ENCODE measurements around the gene FOXP1.
"Not testable (repeated sequence)": the region's sequence is repeated elsewhere in the genome, so short reads cannot be mapped to it uniquely, and the experiment has no call there.

FOXP1 gene

DNA sequence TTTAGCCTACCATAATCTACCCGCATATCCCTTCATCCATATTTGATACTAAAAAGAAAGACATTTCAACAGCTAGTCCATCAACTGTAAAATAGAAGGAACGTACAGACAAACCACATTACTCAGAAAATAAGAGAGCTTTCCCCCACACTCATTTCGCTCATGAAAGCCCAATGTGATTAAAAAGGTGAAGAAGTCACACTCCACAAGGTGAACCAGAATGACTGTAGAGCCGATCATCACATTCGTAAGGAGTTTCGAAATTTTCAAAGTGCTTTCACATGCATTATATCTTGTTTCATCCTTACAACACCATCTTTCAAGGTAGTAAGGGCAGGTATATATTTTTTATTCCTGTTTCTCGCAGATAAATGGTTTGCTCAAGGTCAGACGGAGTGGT, 225.3 kb downstream of the FOXP1 start:
- no peak for DNase-seq

- peak; percentile 3 for DNase-seq
Observed at GRCh38 chr3:71356265-71356664, 227.3 kb downstream of the FOXP1 start.

- DNase-seq = no peak
Observed at GRCh38 chr3:71355862-71356261, 227.7 kb downstream of the FOXP1 start.

- DNase-seq = no peak
Observed at GRCh38 chr3:71355037-71355436, 228.5 kb downstream of the FOXP1 start.

GRCh38 chr3:71351403-71352149, 232.0 kb downstream of the FOXP1 start:
- no peak for DNase-seq

- DNase-seq = no peak
Observed at GRCh38 chr3:71350998-71351397, 232.5 kb downstream of the FOXP1 start.

DNA sequence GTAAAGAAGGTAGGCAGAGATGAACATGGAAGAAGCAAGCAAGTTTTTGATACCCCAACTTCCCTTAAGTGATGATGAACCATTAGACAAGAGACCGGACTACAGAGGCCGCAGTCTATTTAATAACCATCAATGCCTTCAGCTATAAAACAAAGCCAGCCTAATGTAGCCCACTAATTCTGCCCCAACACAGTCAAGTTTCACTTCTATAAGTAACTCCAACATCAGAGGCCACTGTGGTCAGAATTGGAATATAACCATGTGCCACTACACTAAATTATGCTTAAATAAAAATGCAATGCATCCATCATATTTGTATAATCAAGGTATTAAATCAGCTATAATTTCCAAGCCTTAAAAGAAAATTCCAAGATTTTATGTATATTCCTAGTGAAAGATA, 234.7 kb downstream of the FOXP1 start:
- no peak for DNase-seq

GRCh38 chr3:71348001-71348632, 235.4 kb downstream of the FOXP1 start:
- no peak for DNase-seq

DNA sequence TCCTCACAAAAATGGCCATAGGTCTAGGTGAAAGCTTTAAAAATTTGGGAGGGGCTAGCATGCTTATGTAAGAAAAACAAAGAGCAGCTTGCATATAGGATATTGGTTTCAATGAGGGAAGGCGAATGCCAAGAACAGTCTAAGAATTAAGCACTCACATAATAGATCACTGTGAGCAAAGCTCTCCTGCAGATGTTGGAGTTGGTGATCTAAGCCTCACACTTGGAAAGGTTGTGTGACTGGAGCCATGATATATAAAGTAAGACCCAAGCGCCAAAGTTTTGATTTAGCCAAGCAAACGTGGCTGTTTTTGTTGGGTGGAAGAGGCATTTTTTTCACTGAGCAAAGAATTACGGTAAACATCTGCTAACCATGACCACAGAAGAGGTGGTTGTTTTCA, 237.5 kb downstream of the FOXP1 start:
- no peak for DNase-seq

DNA sequence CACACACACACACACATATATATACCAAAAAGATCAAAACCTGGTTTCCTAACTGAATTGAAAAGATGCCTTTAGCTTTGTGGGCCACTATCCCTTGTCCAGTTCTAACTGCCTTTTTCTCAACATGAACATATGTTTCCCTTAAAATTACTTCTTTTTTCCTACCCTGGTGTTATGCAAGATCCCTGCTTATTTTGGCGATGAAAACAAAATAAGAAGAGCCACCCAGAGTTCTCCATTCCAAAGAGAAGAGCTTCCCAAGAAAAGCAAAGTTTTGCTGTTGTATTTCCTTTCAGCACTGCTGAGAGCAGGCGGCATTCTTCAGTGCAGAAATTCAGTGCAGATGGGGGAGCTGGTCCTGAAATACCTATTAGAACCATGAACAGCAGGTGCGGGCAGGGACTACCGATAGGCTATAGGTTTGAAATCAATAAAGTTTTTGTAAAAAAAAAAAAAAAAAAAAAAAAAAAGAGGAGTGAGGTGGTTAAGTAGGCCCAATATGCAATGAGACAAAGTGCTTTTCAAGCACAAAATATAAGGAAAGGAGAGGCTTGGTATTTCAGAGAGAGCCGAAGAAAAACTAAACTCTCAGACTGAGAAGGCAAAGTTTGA, 238.0 kb downstream of the FOXP1 start:
- DNase-seq = no peak

- DNase-seq = no peak
Observed at GRCh38 chr3:71341721-71342120, 241.8 kb downstream of the FOXP1 start.

GRCh38 chr3:71339049-71339448, 244.5 kb downstream of the FOXP1 start:
- peak; percentile 53 for DNase-seq

DNA sequence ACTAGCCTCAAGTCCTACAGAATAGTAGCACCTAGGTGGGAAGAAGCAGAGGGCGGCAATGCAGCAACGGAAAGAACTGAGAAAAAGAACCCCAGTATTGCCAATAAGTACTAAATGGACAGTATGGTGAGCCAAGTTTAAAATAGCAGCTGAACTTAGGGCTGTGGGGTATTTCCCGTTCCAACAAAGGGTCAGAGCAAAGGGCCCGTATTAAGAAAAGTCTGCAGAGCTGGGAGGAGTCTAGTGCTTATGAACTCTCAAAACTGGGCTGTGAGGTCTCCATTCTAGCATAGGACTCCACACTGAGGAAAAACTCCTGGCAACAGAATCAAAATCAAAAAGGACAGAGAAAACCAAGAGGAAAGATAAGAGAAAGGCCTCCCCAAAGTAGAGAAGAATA, 250.7 kb downstream of the FOXP1 start:
- DNase-seq = no peak

DNA sequence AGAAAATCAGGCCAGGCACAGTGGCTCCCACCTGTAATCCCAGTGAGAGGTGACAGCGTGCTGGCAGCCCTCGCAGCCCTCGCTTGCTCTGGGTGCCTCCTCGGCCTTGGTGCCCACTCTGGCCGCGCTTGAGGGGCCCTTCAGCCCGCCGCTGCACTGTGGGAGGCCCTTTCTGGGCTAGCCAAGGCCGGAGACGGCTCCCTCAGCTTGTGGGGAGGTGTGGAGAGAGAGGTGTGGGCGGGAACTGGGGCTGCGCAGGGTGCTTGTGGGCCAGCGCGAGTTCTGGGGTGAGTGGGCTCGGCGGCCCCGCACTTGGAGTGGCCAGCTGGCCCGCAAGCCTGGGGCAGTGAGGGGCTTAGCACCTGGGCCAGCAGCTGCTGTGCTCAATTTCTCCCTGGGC, 252.6 kb downstream of the FOXP1 start:
- no peak for DNase-seq

DNA sequence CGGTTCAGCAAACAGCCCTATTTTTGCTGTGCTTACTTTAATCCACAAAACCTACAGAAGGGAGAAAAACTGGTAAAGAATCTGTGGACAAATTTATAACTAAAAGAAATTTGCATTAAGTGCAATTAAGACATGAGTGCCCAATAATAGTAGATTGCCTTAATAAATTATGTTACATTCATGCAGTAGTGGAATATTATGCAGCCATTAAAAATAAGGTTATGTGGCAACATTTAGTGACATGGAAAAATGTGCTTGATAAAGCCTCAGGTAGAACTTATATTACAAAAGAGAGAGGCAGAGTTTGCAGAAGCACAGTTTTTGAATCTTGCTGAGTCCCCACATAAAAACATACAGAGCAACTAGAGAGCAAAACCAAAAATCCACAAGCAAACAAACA, 253.0 kb downstream of the FOXP1 start:
- no peak for DNase-seq

- DNase-seq = no peak
Observed at GRCh38 chr3:71329817-71330216, 253.7 kb downstream of the FOXP1 start.

DNA sequence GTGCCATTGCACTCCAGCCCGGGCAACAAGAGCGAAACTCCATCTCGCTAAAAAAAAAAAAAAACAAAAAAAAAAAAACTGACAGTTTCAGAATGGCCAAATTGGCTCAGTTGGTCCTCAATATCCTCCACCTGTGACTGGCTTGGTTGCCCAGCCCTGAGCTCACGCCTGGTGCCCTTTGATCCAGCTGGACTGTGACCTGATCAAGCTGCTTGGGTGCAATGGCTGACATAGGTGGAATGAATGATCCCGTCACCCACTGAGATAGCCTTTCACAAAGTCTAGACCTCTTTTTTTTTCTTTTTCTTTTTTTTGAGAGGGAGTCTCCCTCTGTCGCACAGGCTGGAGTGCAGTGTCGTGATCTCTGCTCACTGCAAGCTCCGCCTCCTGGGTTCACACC, 254.6 kb downstream of the FOXP1 start:
- DNase-seq = no peak

DNA sequence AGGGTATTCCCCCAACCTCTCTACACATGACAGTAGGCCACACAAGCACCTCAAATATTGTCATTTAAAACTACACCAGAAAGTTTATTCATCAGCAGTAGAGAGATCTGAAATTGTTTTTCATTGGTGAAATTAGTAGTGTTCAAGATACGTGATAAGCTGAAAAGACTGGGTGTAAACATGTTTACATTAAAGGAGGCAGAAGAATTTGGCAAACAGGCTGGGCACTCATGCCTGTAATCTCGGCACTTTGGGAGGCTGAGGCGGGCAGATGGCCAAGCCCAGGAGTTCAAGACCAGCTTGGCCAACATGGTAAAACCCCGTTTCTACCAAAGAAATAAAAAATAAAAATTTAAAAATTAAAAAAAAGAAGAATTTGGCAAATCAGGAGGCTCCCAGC, 255.6 kb downstream of the FOXP1 start:
- no peak for DNase-seq

GRCh38 chr3:71325715-71326114, 257.8 kb downstream of the FOXP1 start:
- DNase-seq = no peak

GRCh38 chr3:71324224-71324623, 259.3 kb downstream of the FOXP1 start:
- DNase-seq = not testable (repeated sequence)

DNA sequence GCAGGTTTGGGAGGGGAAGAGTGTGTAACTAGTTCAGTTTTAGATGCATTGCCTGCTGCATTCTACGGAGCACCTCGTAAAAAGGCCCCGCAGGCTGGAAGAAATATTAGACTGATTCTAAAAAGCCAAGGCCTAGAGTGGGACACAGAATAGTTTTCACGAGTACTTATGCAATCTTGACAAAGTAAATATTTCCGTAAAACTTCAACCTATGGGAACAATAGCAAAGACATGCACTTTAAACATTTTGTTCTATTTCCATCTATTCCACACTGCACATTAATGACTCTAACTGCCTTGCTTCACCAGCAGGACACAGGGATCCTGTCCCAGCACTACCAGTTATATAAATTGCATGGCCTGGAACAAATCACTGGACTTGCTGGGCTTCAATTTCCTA, 260.0 kb downstream of the FOXP1 start:
- DNase-seq = no peak

- DNase-seq = no peak
Observed at GRCh38 chr3:71322154-71322553, 261.4 kb downstream of the FOXP1 start.

DNA sequence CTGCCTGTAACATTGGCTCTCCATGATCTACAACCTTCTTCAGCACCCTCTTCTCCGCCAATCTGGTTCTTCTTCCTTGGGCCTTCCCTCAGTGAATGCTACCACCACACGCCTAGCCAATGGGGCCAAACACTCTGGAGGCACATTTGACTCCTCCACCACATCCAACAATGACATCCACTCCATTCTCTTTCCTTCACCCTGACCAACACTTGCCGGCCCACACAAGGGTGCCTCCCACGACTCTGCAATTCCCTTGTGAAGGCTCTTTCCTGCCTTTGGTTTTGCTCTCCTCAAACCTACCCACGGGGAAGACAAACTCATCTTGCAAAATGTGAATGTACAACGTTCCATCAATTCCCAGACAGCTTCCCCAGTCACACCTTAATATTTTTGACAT, 263.8 kb downstream of the FOXP1 start:
- no peak for DNase-seq

DNA sequence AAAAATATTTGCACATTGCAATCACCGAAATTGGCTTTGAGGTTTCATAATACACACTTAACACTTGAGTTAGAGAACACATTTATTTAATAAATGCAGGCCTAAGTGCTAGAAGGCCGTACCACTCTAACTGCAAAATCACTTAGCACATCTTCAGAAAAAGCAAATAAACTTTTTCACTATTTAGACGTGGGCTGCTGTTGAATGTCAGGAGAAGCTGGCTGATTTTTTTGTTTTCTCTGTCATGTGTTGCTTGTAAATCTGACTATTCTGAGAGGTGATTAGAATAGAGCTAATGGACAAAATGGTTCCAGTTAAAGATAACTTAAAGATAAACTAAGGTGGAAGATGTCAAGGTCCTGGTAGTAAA, 265.1 kb downstream of the FOXP1 start:
- DNase-seq = no peak

Data from NCI-H69 (cell line).